ENCODE measurements around the gene ETFB.
"Not testable (repeated sequence)": the region's sequence is repeated elsewhere in the genome, so short reads cannot be mapped to it uniquely, and the experiment has no call there.

ETFB gene

DNA sequence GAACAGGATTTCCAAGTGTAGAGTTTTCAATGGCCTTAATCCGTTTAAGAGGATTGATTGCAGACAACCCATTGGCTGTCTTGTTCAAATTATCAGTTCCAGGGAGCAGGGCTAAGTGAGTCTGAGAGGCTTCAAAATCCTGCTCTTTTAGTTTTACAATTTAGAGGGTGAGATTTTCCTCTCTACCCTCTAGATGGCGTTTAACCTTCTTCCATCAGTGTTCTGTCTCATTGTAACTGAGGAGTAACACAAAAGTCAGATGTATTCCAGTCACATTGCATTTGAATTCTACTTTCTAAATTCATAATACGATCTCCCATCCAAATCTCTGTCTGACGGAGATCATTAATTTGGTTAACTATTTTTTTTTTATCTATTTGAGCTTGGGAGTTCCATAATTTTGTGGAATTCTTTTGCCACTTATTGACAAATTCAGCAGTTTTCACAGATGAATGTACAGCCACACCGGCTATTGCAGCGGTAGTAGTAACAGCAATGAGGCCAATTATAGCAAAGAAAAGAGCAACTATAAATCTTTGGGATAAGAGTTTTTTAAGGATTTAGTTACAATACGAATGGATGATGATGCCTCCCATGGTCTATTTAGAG, 32.0 kb upstream of the ETFB start:
- TF ChIP-seq, protein P1, sequence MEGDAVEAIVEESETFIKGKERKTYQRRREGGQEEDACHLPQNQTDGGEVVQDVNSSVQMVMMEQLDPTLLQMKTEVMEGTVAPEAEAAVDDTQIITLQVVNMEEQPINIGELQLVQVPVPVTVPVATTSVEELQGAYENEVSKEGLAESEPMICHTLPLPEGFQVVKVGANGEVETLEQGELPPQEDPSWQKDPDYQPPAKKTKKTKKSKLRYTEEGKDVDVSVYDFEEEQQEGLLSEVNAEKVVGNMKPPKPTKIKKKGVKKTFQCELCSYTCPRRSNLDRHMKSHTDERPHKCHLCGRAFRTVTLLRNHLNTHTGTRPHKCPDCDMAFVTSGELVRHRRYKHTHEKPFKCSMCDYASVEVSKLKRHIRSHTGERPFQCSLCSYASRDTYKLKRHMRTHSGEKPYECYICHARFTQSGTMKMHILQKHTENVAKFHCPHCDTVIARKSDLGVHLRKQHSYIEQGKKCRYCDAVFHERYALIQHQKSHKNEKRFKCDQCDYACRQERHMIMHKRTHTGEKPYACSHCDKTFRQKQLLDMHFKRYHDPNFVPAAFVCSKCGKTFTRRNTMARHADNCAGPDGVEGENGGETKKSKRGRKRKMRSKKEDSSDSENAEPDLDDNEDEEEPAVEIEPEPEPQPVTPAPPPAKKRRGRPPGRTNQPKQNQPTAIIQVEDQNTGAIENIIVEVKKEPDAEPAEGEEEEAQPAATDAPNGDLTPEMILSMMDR (conservative IDR thresholded peaks at IDR 0.05; ENCODE audit: low read length) = peak; percentile 71
- DNase-seq (ENCODE audit: low read depth) = peak; percentile 36
- H3K4me3 ChIP-seq (ENCODE audit: low read length) = no peak overlapping the region

DNA sequence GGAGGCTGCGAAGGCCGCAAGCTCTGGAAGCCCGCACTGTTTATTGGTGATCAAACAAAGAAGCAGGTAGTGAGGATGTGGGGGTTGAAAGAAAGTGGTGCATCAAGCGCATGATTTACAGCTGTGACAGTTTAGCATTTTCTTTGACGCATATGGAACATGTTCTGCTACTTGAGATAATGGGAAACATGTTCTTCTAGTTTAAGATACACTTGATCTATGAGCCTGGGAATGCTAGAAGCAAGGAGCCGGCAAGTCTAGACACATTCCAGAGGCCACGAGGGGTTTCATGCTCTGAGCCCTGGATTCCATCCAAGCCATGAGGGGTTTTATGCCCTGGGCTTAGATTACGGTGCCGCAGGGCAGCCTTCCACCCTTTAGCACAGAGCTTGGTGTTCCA, 31.3 kb upstream of the ETFB start:
- H3K4me3 ChIP-seq (ENCODE audit: low read length) = not testable (repeated sequence)
- DNase-seq (ENCODE audit: low read depth) = peak; percentile 56

DNA sequence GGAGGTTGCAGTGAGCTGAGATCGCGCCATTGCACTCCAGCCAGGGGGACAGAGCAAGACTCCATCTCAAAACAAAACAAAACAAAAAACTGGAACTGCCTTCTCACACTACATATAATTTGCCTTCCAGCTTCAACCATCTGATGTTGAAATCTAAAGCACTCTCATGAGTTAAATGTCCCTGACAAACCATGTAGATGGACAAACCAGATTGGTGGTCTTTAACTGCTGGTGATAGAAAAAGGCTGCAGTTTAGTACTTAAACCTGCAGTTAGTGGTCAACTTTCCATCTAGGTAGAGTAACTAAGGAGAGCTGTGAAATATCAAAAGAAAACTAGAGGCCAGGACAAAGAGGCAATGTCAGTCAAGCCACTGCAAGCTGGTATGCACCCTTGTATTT, 30.0 kb upstream of the ETFB start:
- H3K4me3 ChIP-seq (ENCODE audit: low read length) = no peak overlapping the region
- no peak for DNase-seq (ENCODE audit: low read depth)
- TF ChIP-seq, protein P1 (conservative IDR thresholded peaks at IDR 0.05; ENCODE audit: low read length) = no peak

DNA sequence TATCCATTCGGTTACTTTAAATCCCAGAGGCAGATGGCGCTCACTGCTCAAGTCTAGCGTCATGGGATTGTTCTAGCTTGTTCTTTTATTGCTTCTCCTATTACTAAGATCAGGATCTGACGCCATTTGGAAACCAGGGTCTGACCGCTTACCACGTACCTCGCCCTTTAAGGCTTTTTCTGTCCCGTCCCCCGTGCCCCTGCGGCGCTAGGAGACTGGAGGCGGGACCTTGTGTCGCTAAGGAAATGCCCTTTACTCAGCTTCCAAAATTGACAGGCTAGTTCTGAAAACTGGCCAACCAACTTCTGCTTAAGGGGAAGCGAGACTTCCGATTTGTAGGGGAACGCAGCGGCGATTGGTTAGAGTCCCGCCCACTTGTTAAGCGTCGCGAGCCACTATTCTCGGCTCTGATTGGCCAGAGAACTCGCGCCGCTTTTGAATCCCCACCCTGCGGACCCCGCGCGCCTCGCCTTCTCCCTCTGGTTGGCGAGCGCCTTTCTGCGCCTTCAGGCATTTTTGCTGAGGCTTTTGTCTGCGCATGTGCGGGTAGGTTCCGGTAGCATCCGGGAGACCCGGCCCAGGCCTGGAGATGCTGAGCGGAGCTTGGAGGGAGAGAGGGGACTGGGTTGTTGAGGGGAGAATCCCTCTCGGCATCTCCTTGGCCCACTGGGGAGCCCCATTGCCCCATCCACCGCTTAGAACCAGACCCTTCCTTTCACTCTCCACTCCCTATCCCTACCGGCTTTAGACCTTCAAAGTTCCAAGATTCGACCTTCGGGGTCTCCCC, 28.1 kb upstream of the ETFB start:
- peak overlapping the region; percentile 64 for H3K4me3 ChIP-seq (ENCODE audit: low read length)
- peak; percentile 99 for DNase-seq (ENCODE audit: low read depth)
- TF ChIP-seq, protein P1 (conservative IDR thresholded peaks at IDR 0.05; ENCODE audit: low read length) = no peak

DNA sequence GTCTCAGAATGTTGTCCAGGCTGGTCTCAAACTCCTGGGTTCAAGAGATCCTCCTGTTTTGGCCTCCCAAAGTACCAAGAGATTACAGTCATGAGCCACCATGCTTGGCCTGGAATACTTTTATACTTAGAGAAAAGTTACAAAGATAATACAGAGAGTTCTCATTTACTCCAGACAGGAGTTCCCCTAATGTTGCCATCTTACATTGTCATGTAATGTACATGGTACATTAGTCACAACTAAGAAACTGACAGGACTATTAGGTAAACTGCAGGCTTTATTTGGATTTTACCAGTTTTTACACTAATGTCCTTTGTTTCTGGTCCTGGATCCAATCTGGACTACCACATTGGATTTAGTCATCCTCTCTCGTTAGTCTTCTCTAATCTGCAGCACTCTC, 26.5 kb upstream of the ETFB start:
- no peak overlapping the region for H3K4me3 ChIP-seq (ENCODE audit: low read length)
- DNase-seq (ENCODE audit: low read depth) = no peak
- TF ChIP-seq, protein P1 (conservative IDR thresholded peaks at IDR 0.05; ENCODE audit: low read length) = no peak

DNA sequence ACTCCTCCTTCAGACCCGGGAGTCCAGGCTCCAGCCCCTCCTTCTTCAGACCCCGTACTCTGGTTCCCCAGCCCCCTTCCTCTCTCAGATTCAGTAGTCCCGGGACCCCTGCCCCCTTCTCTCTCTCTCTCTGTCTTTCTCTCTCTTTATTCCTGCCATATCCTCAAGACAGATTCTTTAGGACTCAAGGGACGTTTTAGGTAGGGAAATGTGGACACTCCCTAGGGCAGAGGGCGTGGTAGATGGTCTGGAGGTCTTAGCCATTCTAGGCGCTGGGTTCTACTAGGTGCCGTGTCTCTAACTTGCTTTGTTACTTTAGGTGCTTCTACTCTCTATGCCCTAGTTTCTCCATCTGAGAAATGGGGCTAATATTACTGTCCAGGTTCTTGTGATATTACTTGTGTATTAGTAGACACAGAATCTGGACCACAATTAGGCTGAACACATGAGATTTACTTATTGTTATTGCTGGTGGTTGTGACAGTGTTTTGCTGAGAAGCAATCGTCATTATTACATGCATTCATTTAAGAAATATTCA, 25.0 kb upstream of the ETFB start:
- TF ChIP-seq, protein P1 (conservative IDR thresholded peaks at IDR 0.05; ENCODE audit: low read length) = no peak
- H3K4me3 ChIP-seq (ENCODE audit: low read length) = no peak overlapping the region
- no peak for DNase-seq (ENCODE audit: low read depth)

DNA sequence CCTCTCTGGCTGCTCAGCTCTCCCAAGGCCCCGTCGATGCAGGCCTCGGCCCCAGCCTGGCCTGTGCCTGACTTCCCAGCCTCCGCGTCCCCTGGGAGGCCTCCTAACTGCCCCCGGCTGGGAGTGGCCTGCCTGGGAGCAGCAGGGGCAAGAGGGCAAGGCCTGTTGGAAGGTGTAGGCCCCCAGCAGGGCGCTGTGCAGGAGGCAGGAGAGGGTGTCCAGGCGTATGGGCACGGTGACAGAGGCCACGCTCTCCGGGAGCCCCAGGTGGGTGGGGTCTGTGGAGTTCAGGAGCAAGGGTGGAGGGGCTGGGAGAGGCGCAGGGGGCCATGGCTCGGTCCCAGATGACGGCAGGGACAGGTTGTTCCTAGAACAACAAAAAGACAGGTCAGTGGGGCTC, 23.0 kb upstream of the ETFB start:
- no peak overlapping the region for H3K4me3 ChIP-seq (ENCODE audit: low read length)
- no peak for DNase-seq (ENCODE audit: low read depth)
- TF ChIP-seq, protein P1 (conservative IDR thresholded peaks at IDR 0.05; ENCODE audit: low read length) = no peak

Measured in AG10803 (cell line).